Activated naive CD8-positive, alpha-beta T cell treated with anti-CD3 and anti-CD28 coated beads, Interleukin-2, amount 50 U/mL, for 16 hours (primary cell): ENCODE results near the gene ALDOA.
"Not testable (repeated sequence)": the region's sequence is repeated elsewhere in the genome, so short reads cannot be mapped to it uniquely, and the experiment has no call there.

Experiments
- DNase-seq: peaks from one replicate; pipeline ENCODE4 v3.0.0-alpha.2; 2020; ENCODE audit warnings: low read depth, low spot score

ALDOA gene

GRCh38 chr16:30114411-30114810 is 48.9 kb downstream of the ALDOA start:
- no peak for DNase-seq

- DNase-seq: not testable (repeated sequence)
These were observed 49.3 kb downstream of the ALDOA start for GRCh38 chr16:30114833-30115232.

- DNase-seq: no peak
These were observed 49.7 kb downstream of the ALDOA start for GRCh38 chr16:30115238-30115637.

GRCh38 chr16:30116291-30117207 is 51.0 kb downstream of the ALDOA start:
- DNase-seq: no peak

- no peak for DNase-seq
These were observed 52.2 kb downstream of the ALDOA start for GRCh38 chr16:30117768-30118167.

GRCh38 chr16:30119428-30119827 is 53.9 kb downstream of the ALDOA start:
- no peak for DNase-seq
